Lower leg skin (tissue), 4 donors: ENCODE data around the gene TLK1. TPM values are rescaled to one million over a fixed set of nuclear protein-coding genes. Genes with fewer than 3 reads are reported as not detected.

Experiments
- DNase-seq, 2 donors: peaks; one replicate each; pipeline ENCODE4 v3.0.0-alpha.2; 2019; ENCODE audit warnings: low spot score in 2 of 2
- H3K4me3 ChIP-seq: fragments of 200-600 bp; sonication (generic); 2 replicates; pipeline ENCODE4 v1.5.1; 2017; ENCODE audit warnings: mild to moderate bottlenecking, low read depth; ENCODE audit not compliant: poor library complexity, severe bottlenecking
- POLR2A ChIP-seq, 2 donors: fragments of 450-650 bp; IDR thresholded peaks; one replicate each; pipeline ENCODE4 v1.6.1; 2016 to 2017; ENCODE audit warnings: antibody characterized with exemption in 2 of 2, mild to moderate bottlenecking in 1 of 2, moderate library complexity in 1 of 2
- WGBS, 2 donors: methylation state at CpG; one replicate each; pipeline ENCODE4 v1.1.5; 2018; 5-methylcytosine and 5-hydroxymethylcytosine counted together
- intact Hi-C: fragments of 100-400 bp; cut with DNase I; formaldehyde crosslinking; loops from one replicate; pipeline ENCODE4 v1.15.0; 2023; ENCODE audit warnings: low total_unique reads
- total RNA-seq, 4 donors: library from RNA; depleted of rRNA; stranded (reverse); fragments of >200 nt; gene quantifications; one replicate each; pipeline ENCODE4 v1.1.0, GENCODE V29; 2016
- TF ChIP-seq, protein P1 (sequence below), 3 donors: fragments of 450-650 bp; IDR thresholded peaks; one replicate each; pipeline ENCODE4 v1.5.1; 2016; ENCODE audit warnings: antibody characterized with exemption in 3 of 3, mild to moderate bottlenecking in 3 of 3, moderate library complexity in 2 of 3

The TLK1 gene
- total RNA-seq, 4 donors from 2014 or later, result 22.9 to 68.3 (median 26.2) TPM

GRCh38 chr2:170969030-170969429, 191.7 kb downstream of the TLK1 start:
- no peak overlapping the region for H3K4me3 ChIP-seq
- TF ChIP-seq POLR2A (IDR thresholded peaks at IDR 0.05), result no peak
- TF ChIP-seq, protein P1, sequence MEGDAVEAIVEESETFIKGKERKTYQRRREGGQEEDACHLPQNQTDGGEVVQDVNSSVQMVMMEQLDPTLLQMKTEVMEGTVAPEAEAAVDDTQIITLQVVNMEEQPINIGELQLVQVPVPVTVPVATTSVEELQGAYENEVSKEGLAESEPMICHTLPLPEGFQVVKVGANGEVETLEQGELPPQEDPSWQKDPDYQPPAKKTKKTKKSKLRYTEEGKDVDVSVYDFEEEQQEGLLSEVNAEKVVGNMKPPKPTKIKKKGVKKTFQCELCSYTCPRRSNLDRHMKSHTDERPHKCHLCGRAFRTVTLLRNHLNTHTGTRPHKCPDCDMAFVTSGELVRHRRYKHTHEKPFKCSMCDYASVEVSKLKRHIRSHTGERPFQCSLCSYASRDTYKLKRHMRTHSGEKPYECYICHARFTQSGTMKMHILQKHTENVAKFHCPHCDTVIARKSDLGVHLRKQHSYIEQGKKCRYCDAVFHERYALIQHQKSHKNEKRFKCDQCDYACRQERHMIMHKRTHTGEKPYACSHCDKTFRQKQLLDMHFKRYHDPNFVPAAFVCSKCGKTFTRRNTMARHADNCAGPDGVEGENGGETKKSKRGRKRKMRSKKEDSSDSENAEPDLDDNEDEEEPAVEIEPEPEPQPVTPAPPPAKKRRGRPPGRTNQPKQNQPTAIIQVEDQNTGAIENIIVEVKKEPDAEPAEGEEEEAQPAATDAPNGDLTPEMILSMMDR (IDR thresholded peaks at IDR 0.05), result no peak
- intact Hi-C loops, result no loop called here
- 84 to 89% methylated on average over 2 of the region's 2 CpGs for WGBS, 2 donors
- no peak for DNase-seq

DNA sequence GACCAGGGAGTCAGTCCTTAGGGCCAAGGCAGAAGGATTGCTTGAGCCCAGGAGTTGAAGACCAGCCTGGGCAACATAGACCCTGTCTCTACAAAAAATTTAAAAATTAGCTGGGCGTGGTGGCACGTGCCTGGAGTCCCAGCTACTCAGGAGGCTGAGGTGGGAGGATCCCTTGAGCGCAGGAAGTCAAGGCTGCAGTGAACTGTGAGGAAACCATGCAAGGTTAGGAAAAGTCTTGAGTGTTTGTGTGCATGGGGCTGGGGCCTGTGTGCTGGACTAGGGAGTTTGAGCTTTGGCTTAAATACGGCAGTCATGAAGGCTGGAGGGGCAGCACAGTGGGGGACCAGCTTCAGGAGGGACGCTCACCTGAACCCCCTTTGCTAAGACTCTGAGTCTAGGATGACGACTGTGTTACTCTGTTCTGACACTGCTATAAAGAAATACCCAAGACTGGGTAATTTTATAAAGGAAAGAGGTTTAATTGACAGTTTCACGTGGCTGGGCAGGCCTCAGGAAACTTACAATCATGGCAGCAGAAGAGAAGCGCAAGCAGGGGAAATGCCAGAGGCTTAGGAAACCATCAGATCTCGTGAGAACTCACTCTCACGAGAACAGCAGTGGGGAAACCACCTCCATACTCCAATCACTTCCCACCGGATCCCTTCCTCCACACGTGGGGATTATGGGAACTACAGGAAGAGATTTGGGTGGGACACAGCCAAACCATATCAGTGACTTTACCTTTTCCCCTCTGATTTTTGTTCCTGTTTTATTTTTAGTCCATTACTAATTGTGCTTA, 192.3 kb downstream of the TLK1 start:
- H3K4me3 ChIP-seq, result no peak overlapping the region
- TF ChIP-seq POLR2A (IDR thresholded peaks at IDR 0.05), result no peak
- TF ChIP-seq, protein P1 (IDR thresholded peaks at IDR 0.05), result no peak
- 72 to 73% methylated on average over 12 of the region's 12 CpGs for WGBS, 2 donors
- intact Hi-C loops, result no loop called here
- DNase-seq, result no peak

- DNase-seq, result no peak
- 70 to 76% methylated on average over 5 of the region's 5 CpGs for WGBS, 2 donors
- H3K4me3 ChIP-seq, result no peak overlapping the region
- TF ChIP-seq, protein P1 (IDR thresholded peaks at IDR 0.05), result no peak
- TF ChIP-seq POLR2A (IDR thresholded peaks at IDR 0.05), result no peak
- intact Hi-C loops, result no loop called here
These were observed 193.1 kb downstream of the TLK1 start for GRCh38 chr2:170967553-170967952.

- intact Hi-C loops, result no loop called here
- WGBS, 2 donors, result 74 to 79% methylated on average over 13 of the region's 13 CpGs
- TF ChIP-seq, protein P1 (IDR thresholded peaks at IDR 0.05), result no peak
- TF ChIP-seq POLR2A (IDR thresholded peaks at IDR 0.05), result no peak
- no peak for DNase-seq
- no peak overlapping the region for H3K4me3 ChIP-seq
These were observed 193.9 kb downstream of the TLK1 start for GRCh38 chr2:170966648-170967396.

GRCh38 chr2:170965446-170966225, 195.1 kb downstream of the TLK1 start:
- DNase-seq, result no peak
- intact Hi-C loops, result no loop called here
- no peak overlapping the region for H3K4me3 ChIP-seq
- TF ChIP-seq POLR2A (IDR thresholded peaks at IDR 0.05), result no peak
- TF ChIP-seq, protein P1 (IDR thresholded peaks at IDR 0.05), result no peak
- 47 to 73% methylated on average over 20 of the region's 20 CpGs for WGBS, 2 donors
